Measurements from ENCODE around the gene RNASE12.

GRCh38 chr14:20606902-20607242, 15.7 kb upstream of the RNASE12 start:
- TF ChIP-seq CTCF (IDR thresholded peaks at IDR 0.05 in 2 of 3, conservative IDR thresholded peaks at IDR 0.05 in 1 of 3; ENCODE audit: borderline replicate concordance in 1 of 3, insufficient read depth in 1 of 3, low read depth in 2 of 3, low read length in 2 of 3) (no peak), POLR2A (IDR thresholded peaks at IDR 0.05; ENCODE audit: borderline replicate concordance, extremely low read depth, insufficient read depth, insufficient read length) (no peak)

Measured in HCT116 (cell line).